NCI-H774 (cell line): ENCODE data around the gene NOL8.

Experiments
- DNase-seq: peaks from one replicate; lab custom pipeline; 2025; lab: John Stamatoyannopoulos, UW

Gene NOL8

GRCh38 chr9:92266486-92266885, 58.7 kb downstream of the NOL8 start:
- no peak for DNase-seq

GRCh38 chr9:92265154-92265553, 60.0 kb downstream of the NOL8 start:
- no peak for DNase-seq

DNA sequence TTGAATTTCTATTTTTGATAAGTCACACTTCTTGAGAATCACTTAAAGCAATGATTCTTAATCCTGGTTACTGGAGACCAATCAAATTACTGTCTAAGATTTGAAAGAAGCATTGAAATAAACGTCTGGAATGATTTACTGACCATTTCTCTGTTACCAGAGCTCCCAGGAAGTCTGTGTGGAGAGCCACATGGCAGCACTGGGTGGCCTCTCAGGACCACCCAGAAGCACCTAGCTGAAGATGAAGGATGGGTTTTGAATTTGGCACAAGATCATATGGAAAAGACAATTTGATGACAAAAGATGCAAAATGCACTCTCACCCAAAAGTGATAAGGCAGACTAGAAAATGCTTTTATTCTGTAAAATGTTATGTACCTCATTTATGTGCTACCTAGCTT, 62.0 kb downstream of the NOL8 start:
- DNase-seq, result no peak

DNA sequence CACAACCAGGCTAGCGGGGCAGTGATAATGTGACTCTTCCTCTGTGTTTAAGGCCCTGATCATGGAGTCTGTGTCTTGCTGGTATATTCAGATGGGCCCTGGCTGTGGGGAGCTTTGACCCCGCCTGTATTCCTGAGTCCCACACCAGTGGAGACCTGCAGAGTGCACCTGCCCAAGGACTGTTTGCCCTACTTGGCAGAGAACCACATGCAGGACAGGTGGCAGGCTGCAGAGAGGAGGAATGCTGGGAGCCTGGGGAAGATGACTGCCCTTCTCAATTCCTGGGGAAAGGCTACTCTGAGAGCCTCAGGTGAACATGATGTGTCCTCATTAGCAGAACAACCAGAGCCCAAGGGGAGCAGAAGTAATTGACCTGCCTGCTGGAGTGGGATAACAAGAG, 67.8 kb downstream of the NOL8 start:
- no peak for DNase-seq

GRCh38 chr9:92254381-92255337, 70.5 kb downstream of the NOL8 start:
- DNase-seq, result no peak

- no peak for DNase-seq
Measured at GRCh38 chr9:92253656-92254055, 71.5 kb downstream of the NOL8 start.

DNA sequence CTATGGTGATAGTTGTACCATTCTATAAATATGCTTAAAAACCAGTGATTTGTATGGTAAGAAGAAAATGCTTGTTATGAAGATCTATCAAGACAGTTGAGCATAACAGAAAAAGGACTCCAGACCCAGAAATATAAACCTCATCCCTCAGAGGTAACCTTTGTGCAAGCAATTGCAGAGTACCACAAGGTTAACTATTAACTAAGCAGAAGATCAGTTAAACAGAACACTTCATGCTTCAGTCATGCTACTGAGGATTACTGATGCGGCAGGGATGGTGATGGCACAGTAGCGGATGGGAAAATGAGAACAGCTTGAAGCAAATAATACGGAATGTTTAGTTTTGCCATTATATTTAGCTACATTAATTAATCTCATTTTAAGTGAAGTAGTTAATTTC, 77.2 kb downstream of the NOL8 start:
- no peak for DNase-seq
